ENCODE measurements around the gene CCDC90B. TPM values are rescaled to one million over a fixed set of nuclear protein-coding genes. Genes with fewer than 3 reads are reported as not detected.

CCDC90B gene
- total and polyA plus RNA-seq, 2 of the 8 experiments (the other 6 are each of a cell fraction or from before 2014, with no cell fraction given) = 21.8 to 54.5 TPM

DNA sequence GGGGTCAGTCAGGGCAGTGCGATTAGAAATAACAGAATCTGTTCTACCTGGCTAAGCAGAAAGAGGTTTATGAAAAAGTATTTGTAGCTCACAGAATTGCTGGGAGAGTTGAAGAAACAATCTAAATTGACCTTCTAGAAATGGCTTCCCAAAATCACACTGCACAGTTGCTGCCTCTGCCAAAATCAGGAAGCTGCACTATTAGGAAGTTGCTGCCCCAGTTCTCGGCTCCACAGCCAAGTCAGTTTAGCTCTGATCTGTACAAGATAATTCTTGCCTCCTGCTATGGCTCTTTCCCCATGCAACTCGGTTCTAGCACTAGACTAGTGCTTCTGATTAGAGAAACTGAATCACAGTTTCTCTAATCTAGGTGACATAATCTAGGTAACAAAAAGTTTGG is 16.0 kb upstream of the CCDC90B start:
- Histone ChIP-seq H3K14ac (ENCODE audit: insufficient read length) (no peak overlapping the region), H3K23ac (ENCODE audit: insufficient read length) (no peak overlapping the region), H3K79me2 (ENCODE audit: control insufficient read depth in 1 of 2, insufficient read depth in 2 of 2, low read length in 2 of 2) (no peaks in the 10 kb centered on the region), H3K27ac (ENCODE audit: low read depth, low read length) (no peak overlapping the region), H4K91ac (replicated peaks; ENCODE audit: insufficient read length, low read length) (no peak overlapping the region), H3K4me2 (ENCODE audit: insufficient read depth in 1 of 2, low read depth in 2 of 2, low read length in 2 of 2) (no peak overlapping the region), H3K27me3 (replicated peaks in 1 of 4; ENCODE audit: control insufficient read depth in 3 of 4, extremely low read depth in 1 of 4, insufficient read depth in 3 of 4, low read length in 3 of 4) (no peaks in the 10 kb centered on the region), H2BK20ac (ENCODE audit: low read length) (no peak overlapping the region), H4K8ac (ENCODE audit: extremely low read depth, insufficient read depth, low read length) (no peak overlapping the region), H3K56ac (replicated peaks; ENCODE audit: insufficient read length, low read depth, low read length) (no peak overlapping the region), H3K23me2 (ENCODE audit: low read depth, low read length) (no peaks in the 10 kb centered on the region), H2BK15ac (ENCODE audit: low read length) (no peak overlapping the region), H3K36me3 (ENCODE audit: control insufficient read depth in 2 of 4, insufficient read depth in 4 of 4, low read length in 3 of 4) (no peaks in the 10 kb centered on the region), H2BK12ac (ENCODE audit: low read depth, low read length) (no peak overlapping the region), H2AK5ac (ENCODE audit: low read depth, low read length) (no peak overlapping the region), H4K20me1 (replicated peaks in 1 of 2; ENCODE audit: control insufficient read depth in 1 of 2, insufficient read depth in 2 of 2, low read length in 2 of 2) (no peaks in the 10 kb centered on the region), H2AFZ (ENCODE audit: low read length) (no peak overlapping the region), H2BK120ac (replicated peaks; ENCODE audit: low read depth, low read length) (no peak overlapping the region), H3K79me1 (ENCODE audit: low read depth, low read length) (no peaks in the 10 kb centered on the region), H3K18ac (ENCODE audit: extremely low read depth, low read length) (no peak overlapping the region), H3K4me1 (replicated peaks in 1 of 4; ENCODE audit: control insufficient read depth in 3 of 4, insufficient read depth in 4 of 4, low read length in 3 of 4) (no peaks in the 10 kb centered on the region), H3K4ac (replicated peaks; ENCODE audit: insufficient read length, low read depth, low read length) (no peak overlapping the region), H3K4me3 (ENCODE audit: extremely low read depth in 1 of 4, insufficient read depth in 2 of 4, low read depth in 3 of 4, low read length in 4 of 4) (no peak overlapping the region), H3K9ac (replicated peaks in 1 of 4; ENCODE audit: extremely low read depth in 1 of 4, low read depth in 3 of 4, low read length in 3 of 4) (no peak overlapping the region), H3K9me3 (ENCODE audit: insufficient read depth in 2 of 2, low read depth in 1 of 2, low read length in 1 of 2) (no peaks in the 10 kb centered on the region), H2BK5ac (ENCODE audit: low read depth, low read length) (no peak overlapping the region), H4K5ac (ENCODE audit: insufficient read length, low read depth, low read length) (no peak overlapping the region)
- TF ChIP-seq KDM5A (IDR thresholded peaks at IDR 0.05; ENCODE audit: low read length) = no peak
- no peak for TF ChIP-seq NANOG (IDR thresholded peaks at IDR 0.05; ENCODE audit: insufficient read depth, low read depth, low read length, poor library complexity, severe bottlenecking)
- WGBS, 2 experiments (ENCODE audit: extremely low coverage in 1 of 2, insufficient coverage in 1 of 2, insufficient read length in 1 of 2, insufficient replicate concordance in 2 of 2, low coverage in 1 of 2, low lambda C conversion rate in 2 of 2, missing lambda C conversion rate in 1 of 2) = 80% methylated on average over 3 of the region's 3 CpGs; no CpG with 5 or more reads in 1 of the 2 experiments
- FAIRE-seq = no peak
- ChIA-PET POLR2A (ENCODE audit: partially characterized antibody) (no interaction called here), CTCF (ENCODE audit: partially characterized antibody) (interaction anchor here (0.9 to 5.0 kb wide), 3 partner anchors 9 to 415 kb away, joined by 3 to 56 read pairs (median 3); no protein-coding TSS in a partner anchor)
- DNase-seq (ENCODE audit: low read depth in 1 of 2, low spot score in 2 of 2) = no peak

Measured in H1 (cell line).